ENCODE measurements around the gene STX5. TPM values are rescaled to one million over a fixed set of nuclear protein-coding genes. Genes with fewer than 3 reads are reported as not detected.
A peak's percentile ranks its signal among the peaks of the same experiment; 100 is the strongest.
"Not testable (repeated sequence)": the region's sequence is repeated elsewhere in the genome, so short reads cannot be mapped to it uniquely, and the experiment has no call there.

Gene STX5
- total RNA-seq, 2 donors from 2014 or later: 36.9 to 37.3 TPM

DNA sequence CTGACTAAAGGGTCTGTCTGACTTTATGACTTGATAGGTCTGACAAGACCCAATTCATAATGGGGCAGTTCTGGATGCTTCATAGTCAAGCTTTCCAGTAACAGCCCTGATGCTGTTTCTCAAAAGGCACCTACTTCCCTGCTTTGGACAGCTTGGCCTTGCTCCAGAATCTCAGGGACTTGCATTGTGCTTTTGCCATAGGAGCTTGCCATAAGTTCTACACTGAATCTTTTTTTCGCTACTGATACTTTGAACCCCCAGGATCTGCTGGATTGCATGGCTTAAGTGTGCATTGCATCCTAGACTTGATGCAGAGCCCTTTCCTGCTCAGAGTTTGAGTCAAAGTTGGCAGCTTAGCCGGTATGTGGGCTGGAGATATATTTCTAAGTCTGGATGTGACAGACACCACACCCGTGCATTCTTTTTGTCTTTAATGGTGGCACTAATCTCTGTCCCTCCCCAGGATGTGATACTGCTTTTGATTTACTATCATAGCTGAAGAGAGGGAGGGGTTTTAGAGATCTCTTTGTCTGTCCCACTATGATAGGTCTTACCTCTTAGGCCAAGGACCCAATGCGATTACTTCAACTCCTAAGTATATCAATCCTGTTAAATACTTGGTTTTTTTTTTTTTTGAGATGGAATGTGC, 32.0 kb upstream of the STX5 start:
- TF ChIP-seq, protein P1, sequence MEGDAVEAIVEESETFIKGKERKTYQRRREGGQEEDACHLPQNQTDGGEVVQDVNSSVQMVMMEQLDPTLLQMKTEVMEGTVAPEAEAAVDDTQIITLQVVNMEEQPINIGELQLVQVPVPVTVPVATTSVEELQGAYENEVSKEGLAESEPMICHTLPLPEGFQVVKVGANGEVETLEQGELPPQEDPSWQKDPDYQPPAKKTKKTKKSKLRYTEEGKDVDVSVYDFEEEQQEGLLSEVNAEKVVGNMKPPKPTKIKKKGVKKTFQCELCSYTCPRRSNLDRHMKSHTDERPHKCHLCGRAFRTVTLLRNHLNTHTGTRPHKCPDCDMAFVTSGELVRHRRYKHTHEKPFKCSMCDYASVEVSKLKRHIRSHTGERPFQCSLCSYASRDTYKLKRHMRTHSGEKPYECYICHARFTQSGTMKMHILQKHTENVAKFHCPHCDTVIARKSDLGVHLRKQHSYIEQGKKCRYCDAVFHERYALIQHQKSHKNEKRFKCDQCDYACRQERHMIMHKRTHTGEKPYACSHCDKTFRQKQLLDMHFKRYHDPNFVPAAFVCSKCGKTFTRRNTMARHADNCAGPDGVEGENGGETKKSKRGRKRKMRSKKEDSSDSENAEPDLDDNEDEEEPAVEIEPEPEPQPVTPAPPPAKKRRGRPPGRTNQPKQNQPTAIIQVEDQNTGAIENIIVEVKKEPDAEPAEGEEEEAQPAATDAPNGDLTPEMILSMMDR (conservative IDR thresholded peaks at IDR 0.05): no peak
- WGBS, 2 experiments (ENCODE audit: insufficient coverage in 1 of 2, insufficient read length in 1 of 2): 73 to 93% methylated on average over 2 to 3 of the region's 4 CpGs
- peak overlapping the region; percentile 1 for H3K4me3 ChIP-seq (ENCODE audit: low read length)
- no peaks in the 10 kb centered on the region for H3K27me3 ChIP-seq (ENCODE audit: control insufficient read depth, insufficient read depth, low read length, poor library complexity, severe bottlenecking)
- H3K9me3 Mint-ChIP-seq: no peaks in the 10 kb centered on the region
- H3K27ac Mint-ChIP-seq: peak overlapping the region; percentile 87
- DNase-seq: no peak
- H3K36me3 ChIP-seq (ENCODE audit: control insufficient read depth, insufficient read depth, low read length): peaks cover 26% of the 10 kb centered on the region
- H3K27ac ChIP-seq (ENCODE audit: low read depth, low read length): no peak overlapping the region
- H3K4me1 ChIP-seq (ENCODE audit: control insufficient read depth, insufficient read depth, low read length): peaks cover 9% of the 10 kb centered on the region
- no peaks in the 10 kb centered on the region for H3K27me3 Mint-ChIP-seq (ENCODE audit: insufficient read depth)
- no peak overlapping the region for H3K9ac ChIP-seq (ENCODE audit: extremely low read depth, low read length, poor library complexity, severe bottlenecking)
- no peak overlapping the region for H3K4me3 Mint-ChIP-seq
- no peaks in the 10 kb centered on the region for H3K9me3 ChIP-seq (ENCODE audit: control insufficient read depth, low read length)
- peaks cover 35% of the 10 kb centered on the region for H3K4me1 Mint-ChIP-seq
- H3K36me3 Mint-ChIP-seq (ENCODE audit: low read depth): peaks cover 29% of the 10 kb centered on the region

DNA sequence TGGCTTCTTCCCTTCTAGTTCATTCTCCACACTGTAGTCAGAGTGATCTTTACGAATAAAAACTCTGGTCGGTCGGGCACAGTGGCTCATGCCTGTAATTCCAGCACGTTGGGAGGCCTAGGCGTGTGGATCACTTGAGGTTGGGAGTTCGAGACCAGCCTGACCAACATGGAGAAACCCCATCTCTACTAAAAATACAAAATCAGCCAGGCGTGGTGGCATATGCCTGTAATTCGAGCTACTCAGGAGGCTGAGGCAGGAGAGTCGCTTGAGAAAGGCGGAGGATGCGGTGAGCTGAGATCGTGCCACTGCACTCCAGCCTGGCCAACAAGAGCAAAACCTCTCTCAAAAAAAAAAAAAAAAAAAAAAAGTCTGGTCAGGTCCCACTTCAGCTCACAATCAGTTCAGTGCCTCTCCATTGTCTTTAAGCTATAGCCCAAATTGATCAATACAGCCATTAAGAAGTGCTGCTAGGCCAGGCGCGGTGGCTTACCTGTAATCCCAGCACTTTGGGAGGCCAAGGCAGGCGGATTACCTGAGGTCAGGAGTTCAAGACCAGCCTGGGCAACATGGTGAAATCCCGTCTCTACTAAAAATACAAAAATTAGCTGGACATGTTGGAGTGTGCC, 29.8 kb upstream of the STX5 start:
- WGBS, 2 experiments (ENCODE audit: insufficient coverage in 1 of 2, insufficient read length in 1 of 2): 88 to 90% methylated on average over 14 to 16 of the region's 16 CpGs
- Mint-ChIP-seq H3K36me3 (ENCODE audit: low read depth) (peaks cover 22% of the 10 kb centered on the region), H3K4me1 (peaks cover 47% of the 10 kb centered on the region), H3K27ac (peak overlapping the region; percentile 88)
- H3K36me3 ChIP-seq (ENCODE audit: control insufficient read depth, insufficient read depth, low read length): peaks cover 21% of the 10 kb centered on the region
- H3K27me3 ChIP-seq (ENCODE audit: control insufficient read depth, insufficient read depth, low read length, poor library complexity, severe bottlenecking); H3K4me1 ChIP-seq (ENCODE audit: control insufficient read depth, insufficient read depth, low read length); H3K4me3 Mint-ChIP-seq; H3K9me3 ChIP-seq (ENCODE audit: control insufficient read depth, low read length); H3K4me3 ChIP-seq (ENCODE audit: low read length); H3K9ac ChIP-seq (ENCODE audit: extremely low read depth, low read length, poor library complexity, severe bottlenecking); H3K27me3 Mint-ChIP-seq (ENCODE audit: insufficient read depth); H3K9me3 Mint-ChIP-seq; H3K27ac ChIP-seq (ENCODE audit: low read depth, low read length): not testable (repeated sequence)
- DNase-seq: peak; percentile 59

DNA sequence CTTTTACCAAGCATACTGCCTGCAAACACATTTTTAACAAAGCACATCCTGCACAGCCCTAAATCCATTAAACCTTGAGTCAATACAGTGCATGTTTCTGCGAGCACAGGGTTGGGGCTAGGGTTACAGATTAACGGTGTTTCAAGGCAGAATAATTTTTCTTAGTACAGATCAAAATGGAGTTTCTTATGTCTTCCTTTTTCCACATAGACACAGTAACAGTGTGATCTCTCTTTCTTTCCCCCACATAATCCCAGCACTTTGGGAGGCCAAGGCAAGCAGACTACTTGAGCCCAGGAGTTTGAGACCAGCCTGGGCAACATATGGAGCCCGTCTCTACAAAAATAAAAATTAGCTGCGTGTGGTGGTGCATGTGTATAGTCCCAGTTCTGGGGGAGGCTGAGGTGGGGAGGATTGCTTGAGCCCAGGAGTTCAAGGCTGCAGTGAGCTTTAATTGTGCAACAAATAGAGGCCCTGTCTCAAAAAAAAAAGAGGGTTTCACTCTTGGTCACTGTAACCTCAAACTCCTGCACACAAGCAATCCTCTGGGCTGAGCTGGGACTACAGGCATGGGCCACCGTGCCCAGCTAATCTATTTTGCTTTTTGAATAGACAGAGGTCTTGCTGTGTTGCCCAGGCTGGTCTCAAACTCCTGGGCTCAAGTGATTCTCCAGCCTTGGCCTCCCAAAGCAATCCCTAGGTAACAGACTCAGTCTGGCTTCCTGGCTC, 29.1 kb upstream of the STX5 start:
- Mint-ChIP-seq H3K4me3 (peak overlapping the region; percentile 14), H3K9me3 (no peaks in the 10 kb centered on the region), H3K36me3 (ENCODE audit: low read depth) (peaks cover 17% of the 10 kb centered on the region), H3K27ac (peak overlapping the region; percentile 88), H3K27me3 (ENCODE audit: insufficient read depth) (no peaks in the 10 kb centered on the region), H3K4me1 (peaks cover 47% of the 10 kb centered on the region)
- Histone ChIP-seq H3K36me3 (ENCODE audit: control insufficient read depth, insufficient read depth, low read length) (peaks cover 19% of the 10 kb centered on the region), H3K27me3 (ENCODE audit: control insufficient read depth, insufficient read depth, low read length, poor library complexity, severe bottlenecking) (no peaks in the 10 kb centered on the region), H3K4me3 (ENCODE audit: low read length) (no peak overlapping the region), H3K4me1 (ENCODE audit: control insufficient read depth, insufficient read depth, low read length) (peaks cover 9% of the 10 kb centered on the region), H3K9me3 (ENCODE audit: control insufficient read depth, low read length) (no peaks in the 10 kb centered on the region), H3K9ac (ENCODE audit: extremely low read depth, low read length, poor library complexity, severe bottlenecking) (no peak overlapping the region), H3K27ac (ENCODE audit: low read depth, low read length) (peak overlapping the region; percentile 20)
- no peak for DNase-seq
- TF ChIP-seq, protein P1 (conservative IDR thresholded peaks at IDR 0.05): no peak
- 88 to 91% methylated on average over 3 to 5 of the region's 5 CpGs for WGBS, 2 experiments (ENCODE audit: insufficient coverage in 1 of 2, insufficient read length in 1 of 2)

DNA sequence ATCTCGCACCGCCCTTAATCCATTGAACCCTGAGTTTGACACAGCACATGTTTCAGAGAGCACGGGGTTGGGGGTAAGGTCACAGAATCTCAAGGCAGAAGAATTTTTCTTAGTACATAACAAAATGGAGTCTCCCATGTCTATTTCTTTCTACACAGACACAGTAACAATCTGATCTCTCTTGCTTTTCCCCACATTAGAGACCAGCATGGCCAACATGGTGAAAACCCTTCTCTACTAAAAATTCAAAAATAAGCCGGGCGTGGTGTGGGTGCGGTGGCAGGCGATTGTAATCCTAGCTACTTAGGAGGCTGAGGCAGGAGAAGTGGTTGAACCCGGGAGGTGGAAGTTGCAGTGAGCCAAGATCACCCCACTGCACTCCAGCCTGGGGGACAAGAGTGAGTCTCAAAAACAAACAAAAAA, 27.4 kb upstream of the STX5 start:
- H3K27ac Mint-ChIP-seq: peak overlapping the region; percentile 88
- H3K27me3 ChIP-seq (ENCODE audit: control insufficient read depth, insufficient read depth, low read length, poor library complexity, severe bottlenecking); H3K9me3 Mint-ChIP-seq; H3K4me3 ChIP-seq (ENCODE audit: low read length); H3K27ac ChIP-seq (ENCODE audit: low read depth, low read length); H3K4me1 ChIP-seq (ENCODE audit: control insufficient read depth, insufficient read depth, low read length); H3K9me3 ChIP-seq (ENCODE audit: control insufficient read depth, low read length); DNase-seq; H3K9ac ChIP-seq (ENCODE audit: extremely low read depth, low read length, poor library complexity, severe bottlenecking); H3K27me3 Mint-ChIP-seq (ENCODE audit: insufficient read depth): not testable (repeated sequence)
- peaks cover 27% of the 10 kb centered on the region for H3K36me3 Mint-ChIP-seq (ENCODE audit: low read depth)
- WGBS, 2 experiments (ENCODE audit: insufficient coverage in 1 of 2, insufficient read length in 1 of 2): 80 to 100% methylated on average over 3 to 8 of the region's 8 CpGs
- peak overlapping the region; percentile 100 for H3K4me3 Mint-ChIP-seq
- peaks cover 47% of the 10 kb centered on the region for H3K4me1 Mint-ChIP-seq
- H3K36me3 ChIP-seq (ENCODE audit: control insufficient read depth, insufficient read depth, low read length): peaks cover 20% of the 10 kb centered on the region
